GM15510 (cell line): ENCODE measurements around the gene TTC9B.

Experiments used
- POLR2A ChIP-seq: IDR thresholded peaks from 3 replicates; pipeline ENCODE4 v1.6.1; 2011; ENCODE audit warnings: borderline replicate concordance; ENCODE audit not compliant: insufficient read length; ENCODE audit errors: extremely low read depth

Gene TTC9B

GRCh38 chr19:40240332-40240731 lies 22.1 kb upstream of the TTC9B start:
- no peak for TF ChIP-seq POLR2A

GRCh38 chr19:40239415-40240226 lies 21.4 kb upstream of the TTC9B start:
- TF ChIP-seq POLR2A, result no peak

- no peak for TF ChIP-seq POLR2A
These were observed 20.6 kb upstream of the TTC9B start for GRCh38 chr19:40238775-40239174.

GRCh38 chr19:40237791-40238190 lies 19.6 kb upstream of the TTC9B start:
- no peak for TF ChIP-seq POLR2A

GRCh38 chr19:40236366-40236765 lies 18.2 kb upstream of the TTC9B start:
- no peak for TF ChIP-seq POLR2A

GRCh38 chr19:40236026-40236355 lies 17.8 kb upstream of the TTC9B start:
- TF ChIP-seq POLR2A, result no peak

GRCh38 chr19:40235238-40236025 lies 17.2 kb upstream of the TTC9B start:
- no peak for TF ChIP-seq POLR2A

GRCh38 chr19:40234429-40235237 lies 16.4 kb upstream of the TTC9B start:
- no peak for TF ChIP-seq POLR2A

- no peak for TF ChIP-seq POLR2A
These were observed 15.7 kb upstream of the TTC9B start for GRCh38 chr19:40233811-40234389.

- no peak for TF ChIP-seq POLR2A
These were observed 15.0 kb upstream of the TTC9B start for GRCh38 chr19:40232949-40233810.

- TF ChIP-seq POLR2A, result no peak
These were observed 14.3 kb upstream of the TTC9B start for GRCh38 chr19:40232479-40232878.

GRCh38 chr19:40231544-40232424 lies 13.6 kb upstream of the TTC9B start:
- no peak for TF ChIP-seq POLR2A

GRCh38 chr19:40231057-40231456 lies 12.9 kb upstream of the TTC9B start:
- no peak for TF ChIP-seq POLR2A

- TF ChIP-seq POLR2A, result no peak
These were observed 11.8 kb upstream of the TTC9B start for GRCh38 chr19:40229926-40230417.

GRCh38 chr19:40229484-40229883 lies 11.3 kb upstream of the TTC9B start:
- TF ChIP-seq POLR2A, result no peak
